Measurements from ENCODE around the gene THADA.
"Not testable (repeated sequence)": the region's sequence is repeated elsewhere in the genome, so short reads cannot be mapped to it uniquely, and the experiment has no call there.

The THADA gene

GRCh38 chr2:43538034-43538670 is 57.7 kb downstream of the THADA start:
- TF ChIP-seq SUZ12 (IDR thresholded peaks at IDR 0.05) (no peak), FOXA1 (IDR thresholded peaks at IDR 0.05) (no peak), FOXK2 (IDR thresholded peaks at IDR 0.05) (no peak), TARDBP (IDR thresholded peaks at IDR 0.05) (no peak), LEF1 (IDR thresholded peaks at IDR 0.05; ENCODE audit: borderline replicate concordance) (no peak), ARNT (IDR thresholded peaks at IDR 0.05) (no peak), BHLHE40 (IDR thresholded peaks at IDR 0.05; ENCODE audit: borderline replicate concordance) (no peak), NFRKB (IDR thresholded peaks at IDR 0.05) (no peak), FOXM1 (IDR thresholded peaks at IDR 0.05; ENCODE audit: borderline replicate concordance) (no peak), ZNF384 (IDR thresholded peaks at IDR 0.05) (no peak), ELF4 (IDR thresholded peaks at IDR 0.05) (no peak), CTBP1 (IDR thresholded peaks at IDR 0.05; ENCODE audit: borderline replicate concordance) (no peak), HDGF (IDR thresholded peaks at IDR 0.05; ENCODE audit: borderline replicate concordance) (no peak), SP1 (IDR thresholded peaks at IDR 0.05) (no peak), L3MBTL2 (conservative IDR thresholded peaks at IDR 0.05) (no peak)
- TF ChIP-seq, protein P1, sequence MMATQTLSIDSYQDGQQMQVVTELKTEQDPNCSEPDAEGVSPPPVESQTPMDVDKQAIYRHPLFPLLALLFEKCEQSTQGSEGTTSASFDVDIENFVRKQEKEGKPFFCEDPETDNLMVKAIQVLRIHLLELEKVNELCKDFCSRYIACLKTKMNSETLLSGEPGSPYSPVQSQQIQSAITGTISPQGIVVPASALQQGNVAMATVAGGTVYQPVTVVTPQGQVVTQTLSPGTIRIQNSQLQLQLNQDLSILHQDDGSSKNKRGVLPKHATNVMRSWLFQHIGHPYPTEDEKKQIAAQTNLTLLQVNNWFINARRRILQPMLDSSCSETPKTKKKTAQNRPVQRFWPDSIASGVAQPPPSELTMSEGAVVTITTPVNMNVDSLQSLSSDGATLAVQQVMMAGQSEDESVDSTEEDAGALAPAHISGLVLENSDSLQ (IDR thresholded peaks at IDR 0.05): no peak
- ChIA-PET POLR2A (no interaction called here), CTCF (interaction anchor here (0.6 kb wide), 1 partner anchor 414 kb away, joined by 4 read pairs; no protein-coding TSS in a partner anchor)
- no peak for DNase-seq (ENCODE audit: extremely low spot score)

DNA sequence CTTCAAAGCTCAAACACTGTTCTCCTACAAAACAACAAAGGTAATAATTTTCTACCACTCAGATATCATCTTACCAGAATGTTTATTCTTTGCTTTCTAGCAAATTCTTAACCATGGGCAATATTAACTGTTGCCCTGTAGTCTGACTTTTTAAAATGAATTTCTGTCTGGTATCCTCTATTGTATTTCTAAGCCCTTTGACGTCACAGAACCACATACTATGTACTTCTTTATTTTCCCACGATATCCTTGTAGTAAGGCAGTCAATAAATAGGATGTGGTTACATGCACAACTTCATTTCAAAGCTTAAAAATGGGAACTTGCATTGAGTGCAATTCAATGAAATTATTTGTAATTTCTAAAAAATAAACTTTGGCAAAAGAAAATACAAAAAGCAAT is 58.7 kb downstream of the THADA start:
- POLR2A ChIA-PET: no interaction called here
- no peak for DNase-seq (ENCODE audit: extremely low spot score)
- CTCF ChIA-PET: no interaction called here
- TF ChIP-seq LEF1 (IDR thresholded peaks at IDR 0.05; ENCODE audit: borderline replicate concordance) (no peak), TARDBP (IDR thresholded peaks at IDR 0.05) (no peak)

DNA sequence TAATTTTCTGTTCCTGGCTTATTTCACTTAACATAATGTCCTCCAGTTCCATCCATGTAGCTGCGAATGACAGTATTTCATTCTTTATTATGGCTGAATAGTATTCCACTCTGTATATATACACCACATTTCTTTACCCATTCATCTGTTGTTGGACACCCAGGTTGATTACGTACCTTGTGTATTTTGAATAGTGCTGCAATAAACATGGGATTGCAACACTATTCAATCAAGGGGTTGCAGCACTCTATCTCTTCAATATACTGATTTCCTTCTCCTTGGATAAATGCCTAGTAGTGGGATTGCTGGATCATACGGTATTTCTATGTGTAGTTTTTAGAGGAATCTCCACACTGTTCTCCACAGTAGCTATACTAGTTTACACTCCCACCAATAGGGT is 61.3 kb downstream of the THADA start:
- CTCF ChIA-PET: no interaction called here
- no peak for DNase-seq (ENCODE audit: extremely low spot score)
- TF ChIP-seq FOXM1 (IDR thresholded peaks at IDR 0.05; ENCODE audit: borderline replicate concordance) (no peak), FOXA1 (IDR thresholded peaks at IDR 0.05) (no peak), ZNF384 (IDR thresholded peaks at IDR 0.05) (no peak)
- POLR2A ChIA-PET: no interaction called here

DNA sequence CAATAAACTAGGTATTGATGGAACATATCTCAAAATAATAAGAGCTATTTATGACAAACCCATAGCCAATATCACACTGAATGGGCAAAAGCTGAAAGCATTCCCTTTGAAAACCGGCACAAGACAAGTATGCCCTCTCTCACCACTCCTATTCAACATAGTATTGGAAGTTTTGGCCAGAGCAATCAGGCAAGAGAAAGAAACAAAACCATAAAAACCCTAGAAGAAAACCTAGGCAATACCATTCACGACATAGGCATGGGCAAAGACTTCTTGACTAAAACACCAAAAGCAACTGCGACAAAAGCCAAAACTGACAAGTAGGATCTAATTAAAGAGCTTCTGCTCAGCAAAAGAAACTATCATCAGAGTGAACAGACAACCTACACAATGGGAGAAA is 63.3 kb downstream of the THADA start:
- CTCF ChIA-PET; DNase-seq (ENCODE audit: extremely low spot score); POLR2A ChIA-PET: not testable (repeated sequence)

GRCh38 chr2:43531251-43531650 is 64.6 kb downstream of the THADA start:
- CTCF ChIA-PET: no interaction called here
- DNase-seq (ENCODE audit: extremely low spot score): no peak
- no peak for TF ChIP-seq LEF1 (IDR thresholded peaks at IDR 0.05; ENCODE audit: borderline replicate concordance)
- no peak for TF ChIP-seq SUZ12 (IDR thresholded peaks at IDR 0.05)
- TF ChIP-seq, protein P1 (IDR thresholded peaks at IDR 0.05): no peak
- TF ChIP-seq TARDBP (IDR thresholded peaks at IDR 0.05): no peak
- no peak for TF ChIP-seq FOXA1 (IDR thresholded peaks at IDR 0.05)
- TF ChIP-seq SP1 (IDR thresholded peaks at IDR 0.05): no peak
- no peak for TF ChIP-seq ARNT (IDR thresholded peaks at IDR 0.05)
- TF ChIP-seq BHLHE40 (IDR thresholded peaks at IDR 0.05; ENCODE audit: borderline replicate concordance): no peak
- no peak for TF ChIP-seq L3MBTL2 (conservative IDR thresholded peaks at IDR 0.05)
- no peak for TF ChIP-seq FOXM1 (IDR thresholded peaks at IDR 0.05; ENCODE audit: borderline replicate concordance)
- TF ChIP-seq ZNF384 (IDR thresholded peaks at IDR 0.05): no peak
- no peak for TF ChIP-seq FOXK2 (IDR thresholded peaks at IDR 0.05)
- TF ChIP-seq ELF4 (IDR thresholded peaks at IDR 0.05): no peak
- no peak for TF ChIP-seq NFRKB (IDR thresholded peaks at IDR 0.05)
- TF ChIP-seq HDGF (IDR thresholded peaks at IDR 0.05; ENCODE audit: borderline replicate concordance): no peak
- no peak for TF ChIP-seq CTBP1 (IDR thresholded peaks at IDR 0.05; ENCODE audit: borderline replicate concordance)
- POLR2A ChIA-PET: no interaction called here

DNA sequence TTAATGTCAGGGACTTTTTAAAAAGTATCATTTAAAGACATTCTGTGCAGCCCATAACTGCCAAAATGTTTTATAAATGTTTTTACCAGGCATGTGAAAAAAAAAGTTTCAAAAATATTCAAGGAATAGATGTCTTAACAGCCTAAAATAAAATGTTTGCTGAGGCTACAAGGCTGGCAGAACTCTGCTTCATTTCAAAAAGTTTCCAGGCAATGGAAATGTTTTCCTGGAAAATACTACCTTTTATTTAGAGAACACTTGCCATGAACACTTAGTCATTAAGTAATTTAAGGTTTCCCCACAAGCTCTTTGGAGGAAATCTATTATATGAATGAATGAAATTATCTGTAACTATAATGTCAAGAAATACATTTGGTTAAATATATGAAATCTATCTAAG is 68.8 kb downstream of the THADA start:
- ChIA-PET POLR2A (no interaction called here), CTCF (no interaction called here)
- no peak for DNase-seq (ENCODE audit: extremely low spot score)
- no peak for TF ChIP-seq FOXA1 (IDR thresholded peaks at IDR 0.05)
- no peak for TF ChIP-seq NFRKB (IDR thresholded peaks at IDR 0.05)
- TF ChIP-seq FOXM1 (IDR thresholded peaks at IDR 0.05; ENCODE audit: borderline replicate concordance): no peak
- no peak for TF ChIP-seq ELF4 (IDR thresholded peaks at IDR 0.05)
- no peak for TF ChIP-seq LEF1 (IDR thresholded peaks at IDR 0.05; ENCODE audit: borderline replicate concordance)
- TF ChIP-seq SUZ12 (IDR thresholded peaks at IDR 0.05): no peak
- no peak for TF ChIP-seq SP1 (IDR thresholded peaks at IDR 0.05)

DNA sequence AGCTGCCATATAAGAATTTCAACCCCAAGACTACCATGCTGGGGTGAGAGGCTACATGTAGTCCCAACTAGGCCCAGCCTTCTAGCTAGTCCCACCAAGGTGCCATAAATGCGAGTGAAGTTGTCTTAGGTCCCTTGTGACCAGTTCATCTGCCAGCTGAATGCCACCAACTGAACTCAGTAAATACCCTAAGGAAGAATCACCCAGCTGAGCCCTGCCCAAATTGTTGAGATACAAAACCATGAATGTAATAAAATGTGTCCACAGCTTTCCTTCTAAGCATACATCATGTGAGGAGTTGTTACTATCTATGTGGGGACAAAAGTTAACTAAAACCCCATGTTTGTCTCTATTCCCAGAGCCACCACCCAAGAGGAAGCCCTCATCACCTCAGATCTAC is 70.3 kb downstream of the THADA start:
- no peak for DNase-seq (ENCODE audit: extremely low spot score)
- POLR2A ChIA-PET: no interaction called here
- TF ChIP-seq SP1 (IDR thresholded peaks at IDR 0.05) (no peak), FOXK2 (IDR thresholded peaks at IDR 0.05) (no peak), CTBP1 (IDR thresholded peaks at IDR 0.05; ENCODE audit: borderline replicate concordance) (no peak)
- CTCF ChIA-PET: interaction anchor here (0.7 kb wide), 1 partner anchor 17 kb away, joined by 3 read pairs; no protein-coding TSS in a partner anchor
